IMR-90 (cell line): ENCODE results near the gene NEGR1. TPM values are rescaled to one million over a fixed set of nuclear protein-coding genes. Genes with fewer than 3 reads are reported as not detected.

Experiments
- ATAC-seq: fragments of 200-7000 bp; cut with Tn5 transposase; 2 replicates; pipeline ENCODE4 v1.9.1; 2020; ENCODE audit warnings: low read depth, mild to moderate bottlenecking, moderate library complexity
- BruUV-seq: library from RNA; stranded (reverse); fragments of 400-500 nt; replicated peaks from 2 replicates; lab custom pipeline; 2021; lab: Mats Ljungman, UMichigan
- CTCF ChIA-PET: fragments of 300-600 bp; formaldehyde crosslinking; extraction: SDS; loops from one replicate; lab custom pipeline; 2021; ENCODE audit warnings: antibody characterized with exemption; lab: Yijun Ruan, JAX
- POLR2A ChIA-PET: fragments of 300-600 bp; sonication (Branson Sonifier 250); formaldehyde crosslinking; loops from one replicate; lab custom pipeline; 2022; ENCODE audit warnings: antibody characterized with exemption; ENCODE audit not compliant: unreplicated experiment; lab: Charles Lee
- DNase-seq: peaks from one replicate; pipeline ENCODE4 v3.0.0; 2013
- H2AFZ ChIP-seq: replicated peaks from 2 replicates; pipeline ENCODE3; 2013; ENCODE audit warnings: low read length, mild to moderate bottlenecking; ENCODE audit not compliant: poor library complexity
- H2AK5ac ChIP-seq: 2 replicates; pipeline ENCODE4 v1.6.1; 2013; ENCODE audit warnings: low read depth, low read length, inconsistent platforms
- H2AK9ac ChIP-seq: replicated peaks from 2 replicates; pipeline ENCODE3; 2013; ENCODE audit warnings: mild to moderate bottlenecking, low read depth, low read length, moderate library complexity; ENCODE audit not compliant: poor library complexity
- H2BK120ac ChIP-seq: 2 replicates; pipeline ENCODE4 v1.6.1; 2013; ENCODE audit warnings: low read depth, low read length, inconsistent platforms
- H2BK15ac ChIP-seq: 3 replicates; pipeline ENCODE4 v1.6.1; 2013; ENCODE audit warnings: low read depth, low read length, inconsistent platforms
- H2BK20ac ChIP-seq: 2 replicates; pipeline ENCODE4 v1.6.1; 2013; ENCODE audit warnings: low read depth, mild to moderate bottlenecking, inconsistent platforms, low read length, moderate library complexity
- H2BK5ac ChIP-seq: 2 replicates; pipeline ENCODE4 v1.6.1; 2013; ENCODE audit warnings: mild to moderate bottlenecking, low read depth, low read length, inconsistent platforms; ENCODE audit not compliant: poor library complexity, severe bottlenecking
- H3K14ac ChIP-seq: replicated peaks from 2 replicates; pipeline ENCODE4 v1.6.1; 2013; ENCODE audit warnings: low read depth, low read length, inconsistent platforms
- H3K18ac ChIP-seq: 2 replicates; pipeline ENCODE4 v1.6.1; 2013; ENCODE audit warnings: low read depth, low read length, control low read depth
- H3K23ac ChIP-seq: 2 replicates; pipeline ENCODE4 v1.6.1; 2013; ENCODE audit warnings: low read depth, low read length, inconsistent platforms
- H3K27ac ChIP-seq: 2 replicates; pipeline ENCODE4 v1.5.1; 2013; ENCODE audit warnings: mild to moderate bottlenecking, control low read depth, low read length; ENCODE audit not compliant: insufficient read depth
- H3K27me3 ChIP-seq: 2 replicates; pipeline ENCODE4 v1.6.1; 2013; ENCODE audit warnings: low read length; ENCODE audit not compliant: control insufficient read depth, insufficient read depth
- H3K36me3 ChIP-seq: 2 replicates; pipeline ENCODE4 v1.6.1; 2013; ENCODE audit warnings: low read length, mixed read lengths; ENCODE audit not compliant: control insufficient read depth, insufficient read depth
- H3K4ac ChIP-seq: 2 replicates; pipeline ENCODE4 v1.6.1; 2013; ENCODE audit warnings: low read depth, low read length, inconsistent platforms
- H3K4me1 ChIP-seq: 2 replicates; pipeline ENCODE4 v1.6.1; 2013; ENCODE audit warnings: low read length, mixed read lengths; ENCODE audit not compliant: control insufficient read depth, insufficient read depth
- H3K4me2 ChIP-seq: 2 replicates; pipeline ENCODE4 v1.6.1; 2013; ENCODE audit warnings: low read depth, mild to moderate bottlenecking, control low read depth, low read length, moderate library complexity
- H3K4me3 ChIP-seq: 2 replicates; pipeline ENCODE4 v1.5.1; 2013; ENCODE audit warnings: low read depth, mild to moderate bottlenecking, control low read depth, low read length, moderate library complexity; ENCODE audit not compliant: insufficient read depth
- H3K56ac ChIP-seq: 2 replicates; pipeline ENCODE4 v1.6.1; 2013; ENCODE audit warnings: low read length, inconsistent platforms; ENCODE audit not compliant: insufficient read depth; ENCODE audit errors: extremely low read depth
- H3K79me1 ChIP-seq, 2 experiments: 2 replicates each; pipeline ENCODE4 v1.6.1; 2013; ENCODE audit warnings: low read length in 2 of 2, inconsistent platforms in 1 of 2, low read depth in 1 of 2
- H3K9ac ChIP-seq: 2 replicates; pipeline ENCODE4 v1.6.1; 2013; ENCODE audit warnings: low read depth, low read length, control low read depth
- H3K9me1 ChIP-seq: 2 replicates; pipeline ENCODE4 v1.6.1; 2013; ENCODE audit warnings: low read length, inconsistent platforms; ENCODE audit not compliant: insufficient read depth
- H3K9me3 ChIP-seq: 2 replicates; pipeline ENCODE4 v1.6.1; 2013; ENCODE audit warnings: low read length; ENCODE audit not compliant: control insufficient read depth, insufficient read depth
- H4K20me1 ChIP-seq: 2 replicates; pipeline ENCODE4 v1.6.1; 2013; ENCODE audit warnings: low read length, inconsistent platforms; ENCODE audit not compliant: insufficient read depth
- H4K5ac ChIP-seq: 2 replicates; pipeline ENCODE4 v1.6.1; 2013; ENCODE audit warnings: mild to moderate bottlenecking, low read depth, low read length, control low read depth
- H4K8ac ChIP-seq, 2 experiments: 2 replicates each; pipeline ENCODE4 v1.6.1; 2013; ENCODE audit warnings: low read depth in 2 of 2, low read length in 2 of 2, control low read depth in 1 of 2, inconsistent platforms in 1 of 2
- H4K91ac ChIP-seq: 2 replicates; pipeline ENCODE4 v1.6.1; 2013; ENCODE audit warnings: low read depth, low read length, inconsistent platforms; ENCODE audit not compliant: insufficient read depth
- BHLHE40 ChIP-seq: fragments of 150-350 bp; IDR thresholded peaks from 2 replicates; pipeline ENCODE4 v1.6.1; 2016; ENCODE audit warnings: mild to moderate bottlenecking, low read depth, low read length
- CEBPB ChIP-seq: IDR thresholded peaks from 2 replicates; pipeline ENCODE4 v1.6.1; 2012; ENCODE audit warnings: low read depth, low read length, improper control_type of control experiment
- CTCF ChIP-seq: conservative IDR thresholded peaks from 2 replicates; pipeline ENCODE4 v1.5.1; 2012; ENCODE audit warnings: mild to moderate bottlenecking, low read depth, low read length, improper control_type of control experiment
- MAFK ChIP-seq: IDR thresholded peaks from 2 replicates; pipeline ENCODE4 v1.6.1; 2012; ENCODE audit warnings: low read depth, low read length, improper control_type of control experiment
- NFE2L2 ChIP-seq: fragments of 150-350 bp; IDR thresholded peaks from 2 replicates; pipeline ENCODE4 v1.6.1; 2016; ENCODE audit warnings: low read depth, mild to moderate bottlenecking, low read length
- RCOR1 ChIP-seq: IDR thresholded peaks from 2 replicates; pipeline ENCODE4 v1.6.1; 2012; ENCODE audit warnings: mild to moderate bottlenecking, low read length, improper control_type of control experiment; ENCODE audit not compliant: insufficient replicate concordance
- RFX5 ChIP-seq: IDR thresholded peaks from 2 replicates; pipeline ENCODE4 v1.8.0; 2012; ENCODE audit warnings: low read depth, mild to moderate bottlenecking, low read length, moderate library complexity
- SMC3 ChIP-seq: fragments of 150-350 bp; IDR thresholded peaks from 2 replicates; pipeline ENCODE4 v1.6.1; 2016; ENCODE audit warnings: low read depth, mild to moderate bottlenecking, antibody characterized with exemption, low read length, moderate library complexity
- USF2 ChIP-seq: fragments of 150-350 bp; IDR thresholded peaks from 2 replicates; pipeline ENCODE4 v1.6.1; 2017; ENCODE audit warnings: mild to moderate bottlenecking, antibody characterized with exemption, low read length, low read depth
- WGBS, 2 experiments: methylation state at CpG; one replicate each; pipeline versions ENCODE4 v1.1.5 to v1.1.7; 2013; ENCODE audit warnings: missing lambda C conversion rate in 2 of 2; ENCODE audit not compliant: insufficient read length in 1 of 2; ENCODE audit errors: extremely low coverage in 2 of 2; 5-methylcytosine and 5-hydroxymethylcytosine counted together
- dilution Hi-C: fragments of 300-500 bp; cut with HindIII; formaldehyde crosslinking; loops from one replicate; pipeline ENCODE4 v1.14.3; 2018; ENCODE audit warnings: low sequenced_read_pairs; ENCODE audit not compliant: unreplicated experiment
- in situ Hi-C: fragments of 300-500 bp; cut with MboI; formaldehyde crosslinking; loops from 3 replicates; pipeline ENCODE4 v1.14.3; 2019; ENCODE audit warnings: low sequenced_read_pairs, inconsistent platforms, mixed read lengths
- intact Hi-C: fragments of 100-400 bp; cut with micrococcal nuclease; formaldehyde crosslinking; loops from 2 replicates; pipeline ENCODE4 v1.10.0; 2022
- polyA plus RNA-seq, 3 experiments: library from polyadenylated mRNA; depleted of rRNA; stranded (reverse); fragments of >200 nt; gene quantifications; 2 replicates each; pipeline ENCODE4 v1.2.3, GENCODE V29; 2012; ENCODE audit warnings: low replicate concordance in 1 of 3
- total RNA-seq: library from RNA; depleted of rRNA; stranded (reverse); fragments of >200 nt; gene quantifications from 2 replicates; pipeline ENCODE4 v1.2.3, GENCODE V29; 2012

NEGR1 gene
- total and polyA plus RNA-seq, 2 of the 4 experiments (the other 2 are of a cell fraction), result 5.1 to 9.1 TPM

- H2BK120ac ChIP-seq, result no peak overlapping the region
- 56% methylated on average over 2 of the region's 3 CpGs; no CpG with 5 or more reads in 1 of the 2 experiments for WGBS, 2 experiments
- H3K27me3 ChIP-seq, result no peaks in the 10 kb centered on the region
- no peaks in the 10 kb centered on the region; the same call in 1 of the 2 replicates for H3K9me1 ChIP-seq
- intact Hi-C loops (no loop called here), in situ Hi-C loops (no loop called here), dilution Hi-C loops (no loop called here)
- H2AK9ac ChIP-seq, result no peak overlapping the region
- ATAC-seq, result no peak
- H3K23ac ChIP-seq, result no peak overlapping the region
- no peak overlapping the region for H2BK15ac ChIP-seq
- no peak overlapping the region for H4K91ac ChIP-seq
- no peaks in the 10 kb centered on the region for H4K20me1 ChIP-seq
- no peak overlapping the region for H2BK5ac ChIP-seq
- BruUV-seq, result no TSS peak
- H3K56ac ChIP-seq, result no peak overlapping the region
- H3K36me3 ChIP-seq, result no peaks in the 10 kb centered on the region
- ChIA-PET POLR2A (no interaction called here), CTCF (no interaction called here)
- H3K27ac ChIP-seq, result no peak overlapping the region
- H4K5ac ChIP-seq, result no peak overlapping the region
- H3K4me2 ChIP-seq, result no peak overlapping the region
- no peaks in the 10 kb centered on the region for H3K9me3 ChIP-seq
- no peak overlapping the region for H3K4ac ChIP-seq
- H2BK20ac ChIP-seq, result no peak overlapping the region
- no peak overlapping the region for H2AFZ ChIP-seq
- H3K18ac ChIP-seq, result no peak overlapping the region
- TF ChIP-seq NFE2L2 (no peak), USF2 (no peak), BHLHE40 (no peak), MAFK (no peak), SMC3 (no peak), CTCF (no peak), CEBPB (no peak), RFX5 (no peak), RCOR1 (no peak)
- H3K14ac ChIP-seq, result no peak overlapping the region
- H3K79me1 ChIP-seq, result no peaks in the 10 kb centered on the region; a peak in 1 of 4 replicates
- no peak for DNase-seq
- no peak overlapping the region for H3K9ac ChIP-seq
- H2AK5ac ChIP-seq, result no peak overlapping the region
- no peak overlapping the region for H4K8ac ChIP-seq
- H3K4me3 ChIP-seq, result no peak overlapping the region
- H3K4me1 ChIP-seq, result peaks cover 3% of the 10 kb centered on the region; the same call in 1 of the 2 replicates
Observed at GRCh38 chr1:72010094-72010431, 272.3 kb downstream of the NEGR1 start.
